OCI-LY3 (cell line): Measurements from ENCODE around the gene AGFG1.

Experiments used
- H2AFZ ChIP-seq: fragments of 200-600, 300-600 bp; shearing (Covaris generic); 2 replicates; pipeline ENCODE4 v1.6.0; 2014; ENCODE audit warnings: antibody characterized with exemption, low read depth, low read length
- H3K27ac ChIP-seq: fragments of 200-600, 300-600 bp; sonication (generic); 2 replicates; pipeline ENCODE4 v1.5.1; 2014; ENCODE audit warnings: mild to moderate bottlenecking, low read length, moderate library complexity, mixed read lengths
- H3K27me3 ChIP-seq: fragments of 200-600, 300-600 bp; sonication (generic); 2 replicates; pipeline ENCODE4 v1.6.1; 2014; ENCODE audit warnings: low read depth, low read length, mixed read lengths
- H3K36me3 ChIP-seq: fragments of 200-600, 300-600 bp; sonication (generic); replicated peaks from 2 replicates; pipeline ENCODE3; 2014; ENCODE audit warnings: low read depth, low read length, mixed read lengths
- H3K4me1 ChIP-seq: fragments of 300-600, 200-600 bp; sonication (generic); 2 replicates; pipeline ENCODE4 v1.6.1; 2014; ENCODE audit warnings: low read length, mixed read lengths
- H3K4me2 ChIP-seq: fragments of 200-600, 300-600 bp; sonication (generic); 2 replicates; pipeline ENCODE4 v1.6.1; 2014; ENCODE audit warnings: low read length, mixed read lengths
- H3K4me3 ChIP-seq: fragments of 300-600, 200-600 bp; sonication (generic); 2 replicates; pipeline ENCODE4 v1.5.1; 2014; ENCODE audit warnings: antibody characterized with exemption, mild to moderate bottlenecking, low read length, moderate library complexity
- H3K79me2 ChIP-seq: fragments of 300-600, 200-600 bp; shearing (Covaris generic); 2 replicates; pipeline ENCODE4 v1.6.1; 2014; ENCODE audit warnings: mild to moderate bottlenecking, low read length, mixed read lengths
- H3K9ac ChIP-seq: fragments of 300-600, 200-600 bp; shearing (Covaris generic); 2 replicates; pipeline ENCODE4 v1.6.0; 2014; ENCODE audit warnings: mild to moderate bottlenecking, low read length, moderate library complexity
- H3K9me3 ChIP-seq: fragments of 200-600, 300-600 bp; shearing (Covaris generic); 2 replicates; pipeline ENCODE4 v1.6.1; 2014; ENCODE audit warnings: low read length, mixed read lengths; ENCODE audit not compliant: insufficient read depth
- H4K20me1 ChIP-seq: fragments of 200-600, 300-600 bp; sonication (generic); 2 replicates; pipeline ENCODE4 v1.6.1; 2016; ENCODE audit warnings: low read length, mixed read lengths; ENCODE audit not compliant: insufficient read depth
- EZH2phosphoT487 ChIP-seq: fragments of 200-600 bp; shearing (Covaris generic); IDR thresholded peaks from 2 replicates; pipeline ENCODE4 v1.6.1; 2018; ENCODE audit warnings: antibody characterized with exemption, mixed run types, low read depth
- TF ChIP-seq, protein P1 (sequence below): fragments of 200-600, 300-600 bp; sonication (generic); IDR thresholded peaks from 2 replicates; pipeline ENCODE4 v1.5.1; 2014; ENCODE audit warnings: antibody characterized with exemption, low read length, low read depth

AGFG1 gene

DNA sequence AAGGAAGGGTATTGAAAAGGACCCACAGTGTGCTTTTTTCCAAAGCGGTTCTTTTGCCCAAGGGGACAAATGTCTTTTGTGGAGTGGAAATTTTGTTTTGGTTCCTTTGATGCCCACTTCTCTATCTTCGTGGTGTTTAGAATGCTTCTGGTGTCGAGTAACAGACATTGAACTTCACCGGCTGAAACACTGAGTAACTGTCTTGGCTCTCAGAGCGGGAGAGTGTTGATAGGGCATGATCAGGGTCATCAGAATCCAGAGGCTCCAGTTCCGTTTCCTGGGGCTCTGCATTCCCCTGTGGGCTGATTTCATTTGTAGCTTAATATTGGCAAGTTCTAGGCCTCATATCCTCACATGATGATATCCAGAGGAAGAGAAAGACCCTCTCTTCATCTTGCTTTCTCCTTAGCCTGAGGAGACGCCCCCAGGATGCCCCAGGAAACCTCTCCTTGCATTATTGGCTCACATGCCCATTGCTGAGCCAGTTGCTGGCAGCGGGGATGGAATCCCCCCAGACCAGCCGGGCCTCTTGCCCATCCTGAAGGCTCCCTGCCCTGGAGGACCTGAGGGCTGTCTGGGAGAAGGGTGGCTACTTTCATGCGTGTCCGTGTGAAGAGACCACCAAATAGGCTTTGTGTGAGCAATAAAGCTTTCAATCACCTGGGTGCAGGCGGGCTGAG, 27.9 kb upstream of the AGFG1 start:
- no peak overlapping the region for H3K4me3 ChIP-seq
- no peaks in the 10 kb centered on the region for H4K20me1 ChIP-seq
- H3K27me3 ChIP-seq: no peaks in the 10 kb centered on the region
- no peaks in the 10 kb centered on the region for H3K36me3 ChIP-seq
- H3K9ac ChIP-seq: no peak overlapping the region
- no peak overlapping the region for H3K27ac ChIP-seq
- no peak overlapping the region for H2AFZ ChIP-seq
- no peak overlapping the region for H3K4me2 ChIP-seq
- no peaks in the 10 kb centered on the region for H3K79me2 ChIP-seq
- H3K4me1 ChIP-seq: peaks cover 5% of the 10 kb centered on the region
- no peaks in the 10 kb centered on the region for H3K9me3 ChIP-seq
- TF ChIP-seq, protein P1, sequence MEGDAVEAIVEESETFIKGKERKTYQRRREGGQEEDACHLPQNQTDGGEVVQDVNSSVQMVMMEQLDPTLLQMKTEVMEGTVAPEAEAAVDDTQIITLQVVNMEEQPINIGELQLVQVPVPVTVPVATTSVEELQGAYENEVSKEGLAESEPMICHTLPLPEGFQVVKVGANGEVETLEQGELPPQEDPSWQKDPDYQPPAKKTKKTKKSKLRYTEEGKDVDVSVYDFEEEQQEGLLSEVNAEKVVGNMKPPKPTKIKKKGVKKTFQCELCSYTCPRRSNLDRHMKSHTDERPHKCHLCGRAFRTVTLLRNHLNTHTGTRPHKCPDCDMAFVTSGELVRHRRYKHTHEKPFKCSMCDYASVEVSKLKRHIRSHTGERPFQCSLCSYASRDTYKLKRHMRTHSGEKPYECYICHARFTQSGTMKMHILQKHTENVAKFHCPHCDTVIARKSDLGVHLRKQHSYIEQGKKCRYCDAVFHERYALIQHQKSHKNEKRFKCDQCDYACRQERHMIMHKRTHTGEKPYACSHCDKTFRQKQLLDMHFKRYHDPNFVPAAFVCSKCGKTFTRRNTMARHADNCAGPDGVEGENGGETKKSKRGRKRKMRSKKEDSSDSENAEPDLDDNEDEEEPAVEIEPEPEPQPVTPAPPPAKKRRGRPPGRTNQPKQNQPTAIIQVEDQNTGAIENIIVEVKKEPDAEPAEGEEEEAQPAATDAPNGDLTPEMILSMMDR: no peak
- TF ChIP-seq EZH2phosphoT487: no peak

DNA sequence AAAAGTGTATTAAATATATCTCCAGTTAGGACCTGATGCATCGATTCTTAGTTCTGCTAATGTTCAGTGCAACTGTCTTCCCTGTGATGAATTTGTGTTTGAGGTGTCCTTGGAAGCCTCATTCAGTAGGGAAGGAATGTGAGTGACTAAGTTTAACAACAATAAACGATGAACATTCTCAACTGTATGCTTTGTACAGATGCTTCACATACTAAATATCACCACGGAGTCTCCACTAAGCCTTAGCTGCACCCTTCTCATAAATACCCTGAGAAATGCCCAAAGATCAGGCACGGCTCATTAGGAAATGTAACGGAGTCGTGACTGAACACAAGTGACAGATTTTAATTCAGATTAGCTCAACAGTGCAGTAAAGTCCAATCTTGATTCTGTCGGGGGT, 24.4 kb upstream of the AGFG1 start:
- no peak overlapping the region for H2AFZ ChIP-seq
- H3K9ac ChIP-seq: no peak overlapping the region
- no peaks in the 10 kb centered on the region for H3K9me3 ChIP-seq
- no peaks in the 10 kb centered on the region for H3K79me2 ChIP-seq
- no peaks in the 10 kb centered on the region for H4K20me1 ChIP-seq
- TF ChIP-seq EZH2phosphoT487: no peak
- TF ChIP-seq, protein P1: no peak
- H3K4me3 ChIP-seq: no peak overlapping the region
- H3K4me2 ChIP-seq: no peak overlapping the region
- H3K27me3 ChIP-seq: no peaks in the 10 kb centered on the region
- H3K36me3 ChIP-seq: no peaks in the 10 kb centered on the region
- H3K27ac ChIP-seq: no peak overlapping the region
- H3K4me1 ChIP-seq: peaks cover 3% of the 10 kb centered on the region

DNA sequence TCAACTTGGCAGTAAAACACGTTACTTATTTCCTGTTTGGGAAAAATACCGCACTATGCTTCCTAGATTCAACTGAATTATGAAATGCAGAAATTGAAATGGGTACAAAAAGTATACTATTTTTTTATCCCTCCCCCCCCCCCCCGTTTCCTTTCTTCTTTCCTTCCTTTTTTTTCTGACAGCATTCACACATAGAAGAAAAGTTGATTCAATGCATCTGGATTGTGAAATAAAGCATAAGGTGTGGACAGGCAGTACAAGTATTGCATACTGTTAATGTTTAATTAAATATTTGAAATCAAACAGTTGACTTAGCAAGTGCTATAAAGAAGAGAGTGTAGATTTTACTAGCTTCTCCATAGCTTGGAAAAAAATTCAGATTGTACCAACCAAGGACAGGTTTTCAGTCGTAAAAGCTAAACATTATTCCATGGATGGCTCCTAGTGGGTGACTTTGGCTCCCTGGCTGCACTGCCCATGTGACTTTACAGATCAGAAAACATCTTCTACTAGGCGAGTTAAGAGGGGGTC, 21.6 kb upstream of the AGFG1 start:
- H3K9ac ChIP-seq: no peak overlapping the region
- no peak overlapping the region for H2AFZ ChIP-seq
- no peaks in the 10 kb centered on the region for H3K9me3 ChIP-seq
- H3K4me3 ChIP-seq: no peak overlapping the region
- TF ChIP-seq, protein P1: no peak
- no peak for TF ChIP-seq EZH2phosphoT487
- no peak overlapping the region for H3K27ac ChIP-seq
- no peak overlapping the region for H3K4me2 ChIP-seq
- H4K20me1 ChIP-seq: no peaks in the 10 kb centered on the region
- H3K36me3 ChIP-seq: no peaks in the 10 kb centered on the region
- no peaks in the 10 kb centered on the region for H3K79me2 ChIP-seq
- H3K27me3 ChIP-seq: no peaks in the 10 kb centered on the region
- peaks cover 10% of the 10 kb centered on the region for H3K4me1 ChIP-seq

DNA sequence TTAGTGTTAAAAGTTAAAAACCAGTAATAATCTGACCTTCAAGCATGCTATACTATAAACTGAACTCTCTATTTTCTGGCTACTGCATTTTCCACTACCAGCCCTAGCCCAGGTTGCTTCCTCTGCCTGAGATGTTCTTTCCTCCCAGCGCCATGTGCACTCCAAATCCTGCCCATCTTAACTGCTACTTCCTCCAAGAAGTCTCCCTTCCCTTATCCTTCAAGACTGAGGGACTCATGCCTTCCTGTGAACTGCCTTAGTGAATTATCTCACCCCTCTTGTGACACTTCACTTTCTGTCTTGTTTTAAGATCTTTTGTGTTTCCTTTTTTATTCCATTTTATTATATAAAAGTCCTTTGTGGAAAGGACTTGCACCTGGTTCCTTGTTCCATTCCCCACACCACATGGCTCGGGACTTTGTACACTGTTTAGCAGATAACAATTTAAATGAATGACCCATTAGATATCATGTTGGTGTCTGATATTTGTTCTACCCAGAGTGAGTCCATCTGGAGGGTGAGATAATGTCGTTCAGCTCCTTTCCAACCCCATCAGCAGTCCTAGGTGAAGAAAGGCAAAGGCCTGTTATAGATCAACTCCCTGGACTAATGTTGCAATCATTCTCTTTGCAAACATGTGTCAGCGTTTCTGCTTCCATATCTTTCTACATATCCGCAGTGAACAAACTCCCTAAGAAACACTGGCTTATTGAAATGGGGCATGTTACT, 20.9 kb upstream of the AGFG1 start:
- H3K27me3 ChIP-seq: no peaks in the 10 kb centered on the region
- H3K36me3 ChIP-seq: no peaks in the 10 kb centered on the region
- no peaks in the 10 kb centered on the region for H3K79me2 ChIP-seq
- H3K27ac ChIP-seq: no peak overlapping the region
- no peak overlapping the region for H3K4me2 ChIP-seq
- no peaks in the 10 kb centered on the region for H3K9me3 ChIP-seq
- H2AFZ ChIP-seq: no peak overlapping the region
- TF ChIP-seq, protein P1: no peak
- no peak for TF ChIP-seq EZH2phosphoT487
- H4K20me1 ChIP-seq: no peaks in the 10 kb centered on the region
- H3K9ac ChIP-seq: no peak overlapping the region
- H3K4me1 ChIP-seq: peaks cover 10% of the 10 kb centered on the region
- no peak overlapping the region for H3K4me3 ChIP-seq
